Superior temporal gyrus (tissue), 1 donor: Measurements from ENCODE around the gene FGR.
A peak's percentile ranks its signal among the peaks of the same experiment; 100 is the strongest.
"Not testable (repeated sequence)": the region's sequence is repeated elsewhere in the genome, so short reads cannot be mapped to it uniquely, and the experiment has no call there.

ENCODE experiments used
- DNase-seq: peaks from one replicate; pipeline ENCODE4 v3.0.0-alpha.2; 2016; ENCODE audit errors: extremely low spot score

FGR gene

GRCh38 chr1:27634985-27635367 lies at the start of gene FGR:
Gene FGR, minus strand, starts transcription at chr1:27635185. Its CDS starts 11,269 bp downstream, at chr1:27623916.
- no peak for DNase-seq

- DNase-seq: no peak
Observed at GRCh38 chr1:27684176-27684575, 49.2 kb upstream of the FGR start.

GRCh38 chr1:27682351-27682944 lies 47.5 kb upstream of the FGR start:
- DNase-seq: peak; percentile 43

GRCh38 chr1:27681580-27681979 lies 46.6 kb upstream of the FGR start:
- not testable (repeated sequence) for DNase-seq

GRCh38 chr1:27680225-27680791 lies 45.3 kb upstream of the FGR start:
- not testable (repeated sequence) for DNase-seq

- DNase-seq: no peak
Observed at GRCh38 chr1:27678747-27679146, 43.8 kb upstream of the FGR start.

GRCh38 chr1:27676410-27676809 lies 41.4 kb upstream of the FGR start:
- no peak for DNase-seq

- no peak for DNase-seq
Observed at GRCh38 chr1:27672750-27673112, 37.7 kb upstream of the FGR start.

GRCh38 chr1:27671964-27672749 lies 37.2 kb upstream of the FGR start, which contains the start of gene IFI6:
Gene IFI6, minus strand, starts transcription at chr1:27672192. Its CDS starts 2,878 bp downstream, at chr1:27669314.
- peak; percentile 98 for DNase-seq

GRCh38 chr1:27669876-27670275 lies 34.9 kb upstream of the FGR start:
- no peak for DNase-seq

- peak; percentile 67 for DNase-seq
Observed at GRCh38 chr1:27668808-27669723, 34.1 kb upstream of the FGR start.

- no peak for DNase-seq
Observed at GRCh38 chr1:27668121-27668807, 33.3 kb upstream of the FGR start.

GRCh38 chr1:27666791-27667254 lies 31.8 kb upstream of the FGR start:
- no peak for DNase-seq

- DNase-seq: no peak
Observed at GRCh38 chr1:27666294-27666693, 31.3 kb upstream of the FGR start.

GRCh38 chr1:27665016-27665651 lies 30.1 kb upstream of the FGR start:
- no peak for DNase-seq

- DNase-seq: no peak
Observed at GRCh38 chr1:27664291-27664690, 29.3 kb upstream of the FGR start.

GRCh38 chr1:27662707-27663393 lies 27.9 kb upstream of the FGR start:
- peak; percentile 97 for DNase-seq

GRCh38 chr1:27662261-27662660 lies 27.3 kb upstream of the FGR start:
- DNase-seq: no peak

- DNase-seq: no peak
Observed at GRCh38 chr1:27661412-27662075, 26.6 kb upstream of the FGR start.
